H1 (cell line): ENCODE measurements around the gene FTCDNL1. TPM values are rescaled to one million over a fixed set of nuclear protein-coding genes. Genes with fewer than 3 reads are reported as not detected.

Source experiments
- CTCF ChIA-PET: fragments of 300-600 bp; sonication (Branson Sonifier 250); formaldehyde crosslinking; loops from one replicate; lab custom pipeline; 2021; ENCODE audit not compliant: partially characterized antibody; lab: Charles Lee
- POLR2A ChIA-PET: fragments of 300-600 bp; sonication (Branson Sonifier 250); formaldehyde crosslinking; loops from one replicate; lab custom pipeline; 2021; ENCODE audit warnings: inconsistent platforms; ENCODE audit not compliant: partially characterized antibody; lab: Charles Lee
- DNase-seq, 2 experiments: peaks; one replicate each; pipeline versions ENCODE4 v3.0.0 to v3.0.0-alpha.2; 2010 to 2022; ENCODE audit warnings: low spot score in 2 of 2, low read depth in 1 of 2, mixed read lengths in 1 of 2
- FAIRE-seq: peaks from 2 replicates; lab custom pipeline; 2011; peaks lifted over from hg19 to GRCh38; lab: Jason Lieb, UNC
- H2AFZ ChIP-seq: 2 replicates; pipeline ENCODE4 v1.8.1; 2012; ENCODE audit warnings: low read length, inconsistent platforms
- H2AK5ac ChIP-seq: 2 replicates; pipeline ENCODE4 v1.6.1; 2013; ENCODE audit warnings: low read depth, low read length
- H2BK120ac ChIP-seq: replicated peaks from 2 replicates; pipeline ENCODE3; 2013; ENCODE audit warnings: low read depth, low read length, inconsistent platforms
- H2BK12ac ChIP-seq: 2 replicates; pipeline ENCODE4 v1.6.1; 2013; ENCODE audit warnings: low read depth, low read length
- H2BK15ac ChIP-seq: 2 replicates; pipeline ENCODE4 v1.6.1; 2013; ENCODE audit warnings: low read length
- H2BK20ac ChIP-seq: 2 replicates; pipeline ENCODE4 v1.6.1; 2013; ENCODE audit warnings: low read length
- H2BK5ac ChIP-seq: 2 replicates; pipeline ENCODE4 v1.6.1; 2013; ENCODE audit warnings: low read depth, low read length
- H3K14ac ChIP-seq: 2 replicates; pipeline ENCODE4 v1.6.1; 2013; ENCODE audit warnings: inconsistent platforms; ENCODE audit not compliant: insufficient read length
- H3K18ac ChIP-seq: 2 replicates; pipeline ENCODE4 v1.6.1; 2013; ENCODE audit warnings: low read length; ENCODE audit errors: extremely low read depth
- H3K23ac ChIP-seq: 2 replicates; pipeline ENCODE4 v1.6.1; 2013; ENCODE audit warnings: inconsistent platforms; ENCODE audit not compliant: insufficient read length
- H3K23me2 ChIP-seq: 2 replicates; pipeline ENCODE4 v1.6.1; 2013; ENCODE audit warnings: low read depth, low read length
- H3K27ac ChIP-seq: 2 replicates; pipeline ENCODE4 v1.6.1; 2011; ENCODE audit warnings: low read depth, low read length, inconsistent platforms
- H3K27me3 ChIP-seq, 4 experiments: replicated peaks in 1 of 4; 1 replicate in 1 of 4; 2 replicates in 3 of 4; pipeline versions ENCODE4 v1.6.1 to v1.8.1; 2011 to 2013; ENCODE audit warnings: low read length in 3 of 4, mild to moderate bottlenecking in 3 of 4, inconsistent platforms in 2 of 4, mixed read lengths in 2 of 4, moderate library complexity in 1 of 4; ENCODE audit not compliant: control insufficient read depth in 3 of 4, insufficient read depth in 3 of 4; ENCODE audit errors: extremely low read depth in 1 of 4
- H3K36me3 ChIP-seq, 4 experiments: 2 replicates each; pipeline versions ENCODE4 v1.6.1 to v1.8.1; 2011 to 2013; ENCODE audit warnings: mild to moderate bottlenecking in 4 of 4, low read length in 3 of 4, moderate library complexity in 2 of 4, control low read depth in 1 of 4, inconsistent platforms in 1 of 4; ENCODE audit not compliant: insufficient read depth in 4 of 4, control insufficient read depth in 2 of 4
- H3K4ac ChIP-seq: replicated peaks from 2 replicates; pipeline ENCODE3; 2013; ENCODE audit warnings: low read length, low read depth, mixed read lengths, inconsistent platforms; ENCODE audit not compliant: insufficient read length
- H3K4me1 ChIP-seq, 4 experiments: replicated peaks in 1 of 4; 1 replicate in 1 of 4; 2 replicates in 3 of 4; pipeline versions ENCODE4 v1.6.1 to v1.8.1; 2011 to 2013; ENCODE audit warnings: low read length in 3 of 4, inconsistent platforms in 2 of 4, mixed read lengths in 1 of 4; ENCODE audit not compliant: insufficient read depth in 4 of 4, control insufficient read depth in 3 of 4
- H3K4me2 ChIP-seq, 2 experiments: 2 replicates each; pipeline versions ENCODE4 v1.6.1 to v1.8.1; 2011 to 2013; ENCODE audit warnings: low read depth in 2 of 2, low read length in 2 of 2, control low read depth in 1 of 2, inconsistent platforms in 1 of 2, mild to moderate bottlenecking in 1 of 2; ENCODE audit not compliant: insufficient read depth in 1 of 2
- H3K4me3 ChIP-seq, 4 experiments: fragments of 200-600, 300-600 bp in 1 of 4; sonication (generic), shearing (Covaris generic), sonication (Bioruptor Twin) in 1 of 4; 2 replicates each; pipeline versions ENCODE4 v1.5.1 to v1.8.1; 2011 to 2016; ENCODE audit warnings: low read length in 4 of 4, low read depth in 3 of 4, control low read depth in 2 of 4, inconsistent platforms in 2 of 4, mild to moderate bottlenecking in 2 of 4, mixed read lengths in 1 of 4, moderate library complexity in 1 of 4; ENCODE audit not compliant: insufficient read depth in 2 of 4; ENCODE audit errors: extremely low read depth in 1 of 4
- H3K56ac ChIP-seq: replicated peaks from 2 replicates; pipeline ENCODE3; 2013; ENCODE audit warnings: low read depth, mild to moderate bottlenecking, mixed read lengths, low read length, inconsistent platforms; ENCODE audit not compliant: insufficient read length
- H3K79me1 ChIP-seq: 2 replicates; pipeline ENCODE4 v1.6.1; 2013; ENCODE audit warnings: low read depth, low read length, control low read depth
- H3K79me2 ChIP-seq, 2 experiments: 2 replicates each; pipeline versions ENCODE4 v1.6.1 to v1.8.1; 2012 to 2013; ENCODE audit warnings: low read length in 2 of 2, mild to moderate bottlenecking in 2 of 2, inconsistent platforms in 1 of 2; ENCODE audit not compliant: insufficient read depth in 2 of 2, control insufficient read depth in 1 of 2
- H3K9ac ChIP-seq, 4 experiments: replicated peaks in 1 of 4; 1 replicate in 1 of 4; 2 replicates in 3 of 4; pipeline versions ENCODE4 v1.6.1 to v1.8.1; 2011 to 2013; ENCODE audit warnings: low read depth in 3 of 4, low read length in 3 of 4, control low read depth in 2 of 4, mild to moderate bottlenecking in 2 of 4, moderate library complexity in 2 of 4, inconsistent platforms in 1 of 4; ENCODE audit errors: extremely low read depth in 1 of 4
- H3K9me3 ChIP-seq, 2 experiments: 2 replicates each; pipeline versions ENCODE4 v1.6.1 to v1.8.1; 2012 to 2013; ENCODE audit warnings: mild to moderate bottlenecking in 2 of 2, moderate library complexity in 2 of 2, control low read depth in 1 of 2, inconsistent platforms in 1 of 2, low read depth in 1 of 2, low read length in 1 of 2, mixed read lengths in 1 of 2; ENCODE audit not compliant: insufficient read depth in 2 of 2
- H4K20me1 ChIP-seq, 2 experiments: replicated peaks in 1 of 2; 2 replicates each; pipeline versions ENCODE3 to v1.8.1; 2011 to 2013; ENCODE audit warnings: inconsistent platforms in 2 of 2, low read length in 2 of 2, mild to moderate bottlenecking in 1 of 2; ENCODE audit not compliant: insufficient read depth in 2 of 2, control insufficient read depth in 1 of 2
- H4K5ac ChIP-seq: 2 replicates; pipeline ENCODE4 v1.6.1; 2013; ENCODE audit warnings: low read length, low read depth, mixed read lengths, inconsistent platforms; ENCODE audit not compliant: insufficient read length
- H4K8ac ChIP-seq: 2 replicates; pipeline ENCODE4 v1.8.0; 2013; ENCODE audit warnings: mild to moderate bottlenecking, moderate library complexity, low read length, inconsistent platforms; ENCODE audit not compliant: insufficient read depth; ENCODE audit errors: extremely low read depth
- H4K91ac ChIP-seq: replicated peaks from 2 replicates; pipeline ENCODE3; 2013; ENCODE audit warnings: low read length, mixed read lengths, inconsistent platforms; ENCODE audit not compliant: insufficient read length
- WGBS, 2 experiments: shearing (Covaris generic) in 1 of 2; methylation state at CpG; one replicate each; pipeline versions ENCODE4 v1.1.6 to v1.1.7; 2013 to 2015; ENCODE audit warnings: low lambda C conversion rate in 2 of 2, mixed read lengths in 2 of 2, inconsistent platforms in 1 of 2, low coverage in 1 of 2, missing lambda C conversion rate in 1 of 2; ENCODE audit not compliant: insufficient replicate concordance in 2 of 2, insufficient coverage in 1 of 2, insufficient read length in 1 of 2; ENCODE audit errors: extremely low coverage in 1 of 2, missing lambda C conversion rate in 1 of 2; 5-methylcytosine and 5-hydroxymethylcytosine counted together
- polyA plus RNA-seq, 7 experiments: library from polyadenylated mRNA; depleted of rRNA in 3 of 7; stranded (reverse) in 5 of 7; unstranded in 2 of 7; fragments of >200 nt in 5 of 7; fragments of 200-250 nt in 2 of 7; gene quantifications; 1 replicate in 5 of 7; 2 replicates in 1 of 7; 4 replicates in 1 of 7; pipeline versions ENCODE4 v1.2.1 to v1.2.3, GENCODE V29; 2011 to 2013; ENCODE audit warnings: missing spikeins in 2 of 7, mixed read lengths in 2 of 7
- total RNA-seq: library from RNA; stranded (reverse); fragmentation: NEBNext Ultra II Directional; extraction: Animal tissue kit (Norgen Biotek cat#: 25700); gene quantifications from 2 replicates; pipeline ENCODE4 v1.2.1, GENCODE V29; 2021

FTCDNL1 gene
- total and polyA plus RNA-seq, 2 of the 8 experiments (the other 6 are each of a cell fraction or from before 2014, with no cell fraction given): 0.41 to 0.97 TPM

DNA sequence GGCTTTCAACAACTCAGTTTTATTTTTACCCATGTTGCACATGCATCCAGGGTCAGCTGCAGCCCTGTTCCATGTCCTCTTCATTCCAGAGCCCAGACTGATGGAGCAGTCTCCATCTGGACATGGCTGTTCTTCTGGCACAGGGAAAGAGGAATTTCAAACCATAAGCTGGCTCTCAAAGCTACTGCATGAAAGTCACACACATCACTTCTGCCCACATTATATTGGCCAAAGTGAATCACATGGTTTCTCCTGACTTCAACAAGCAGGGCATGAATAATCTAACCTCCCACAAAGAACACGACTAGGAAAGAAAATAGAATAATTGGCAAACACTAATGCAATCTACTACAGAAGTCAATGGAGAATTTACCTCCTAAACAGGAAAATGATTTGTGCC, 94.2 kb downstream of the FTCDNL1 start:
- Histone ChIP-seq H3K14ac (no peak overlapping the region), H2BK5ac (no peak overlapping the region), H3K23ac (no peak overlapping the region), H3K27ac (no peak overlapping the region), H2AK5ac (no peak overlapping the region), H3K36me3 (no peaks in the 10 kb centered on the region), H2AFZ (no peak overlapping the region), H3K9ac (no peak overlapping the region), H3K79me2 (no peaks in the 10 kb centered on the region), H3K4me1 (no peaks in the 10 kb centered on the region; a peak in 1 of 7 replicates), H2BK15ac (no peak overlapping the region), H4K8ac (no peak overlapping the region), H3K9me3 (peaks cover 7 to 11% of the 10 kb centered on the region in 2 experiments), H3K79me1 (no peaks in the 10 kb centered on the region), H3K27me3 (peaks cover 0 to 2% (median 0%) of the 10 kb centered on the region in 4 experiments; a peak in 1 of 7 replicates), H4K20me1 (no peaks in the 10 kb centered on the region), H2BK120ac (no peak overlapping the region), H4K5ac (no peak overlapping the region), H2BK20ac (no peak overlapping the region), H3K4me3 (no peak overlapping the region), H3K4me2 (no peak overlapping the region), H3K23me2 (no peaks in the 10 kb centered on the region), H3K4ac (no peak overlapping the region), H2BK12ac (no peak overlapping the region), H3K56ac (no peak overlapping the region), H3K18ac (no peak overlapping the region), H4K91ac (no peak overlapping the region)
- POLR2A ChIA-PET: interaction anchor here (1.0 kb wide), 1 partner anchor 156 kb away, joined by 3 read pairs; no protein-coding TSS in a partner anchor
- DNase-seq (no peak), FAIRE-seq (no peak)
- CTCF ChIA-PET: interaction anchor here (0.9 to 9.3 kb wide), 3 partner anchors 10 to 18 kb away, joined by 3 to 82 read pairs (median 4); no protein-coding TSS in a partner anchor
- WGBS, 2 experiments: 94% methylated on average over 1 of the region's 1 CpG; no CpG with 5 or more reads in 1 of the 2 experiments
